GM12892 (cell line): ENCODE measurements around the gene CUL7.

Experiments used
- POLR2A ChIP-seq: IDR thresholded peaks from 2 replicates; pipeline ENCODE4 v1.6.1; 2011; ENCODE audit warnings: low read depth, low read length, control low read depth
- POLR2AphosphoS5 ChIP-seq: IDR thresholded peaks from 2 replicates; pipeline ENCODE4 v1.6.1; 2011; ENCODE audit warnings: low read depth, low read length, control low read depth
- TAF1 ChIP-seq: IDR thresholded peaks from 2 replicates; pipeline ENCODE4 v1.6.1; 2011; ENCODE audit warnings: low read depth, mild to moderate bottlenecking, control low read depth, low read length, borderline replicate concordance

DNA sequence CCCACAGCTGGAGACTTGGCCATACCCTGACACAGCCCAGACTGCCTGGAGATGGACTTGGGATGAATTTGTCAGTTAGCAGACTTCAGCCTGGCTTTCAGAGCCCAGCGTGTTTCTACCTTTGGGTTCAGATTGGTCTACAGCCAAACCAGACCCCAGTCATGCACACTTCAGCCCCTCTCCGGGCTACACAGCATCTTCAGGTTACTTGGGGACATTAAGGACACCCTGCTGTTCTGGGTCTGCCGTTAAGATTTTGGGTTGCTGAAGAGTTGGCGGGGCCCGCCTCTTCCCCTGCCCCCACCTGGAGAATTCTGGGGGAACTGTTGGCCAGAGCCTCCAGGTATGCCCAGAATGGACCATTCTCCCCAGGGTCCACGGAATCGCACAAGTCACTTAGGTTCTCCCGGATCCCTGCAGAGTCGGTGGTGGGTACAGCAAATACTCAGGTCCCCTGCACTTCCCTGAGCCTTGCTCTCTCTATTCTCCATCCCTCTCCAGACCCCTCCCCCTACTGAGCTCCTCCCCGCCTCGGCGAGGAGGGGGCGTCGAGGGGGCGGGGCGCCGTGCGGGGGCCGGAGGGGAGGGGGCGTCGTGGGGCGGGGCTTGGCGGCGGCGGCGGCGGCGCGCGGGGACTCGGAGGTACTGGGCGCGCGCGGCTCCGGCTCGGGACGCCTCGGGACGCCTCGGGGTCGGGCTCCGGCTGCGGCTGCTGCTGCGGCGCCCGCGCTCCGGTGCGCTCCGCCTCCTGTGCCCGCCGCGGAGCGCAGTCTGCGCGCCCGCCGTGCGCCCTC lies 22.2 kb upstream of the CUL7 start, which contains the start of gene PTK7:
- TF ChIP-seq POLR2A = no peak
- TF ChIP-seq POLR2AphosphoS5 = no peak
- TF ChIP-seq TAF1 = no peak
